Measurements from ENCODE around the gene ESRRG.
"Not testable (repeated sequence)": the region's sequence is repeated elsewhere in the genome, so short reads cannot be mapped to it uniquely, and the experiment has no call there.

Gene ESRRG

DNA sequence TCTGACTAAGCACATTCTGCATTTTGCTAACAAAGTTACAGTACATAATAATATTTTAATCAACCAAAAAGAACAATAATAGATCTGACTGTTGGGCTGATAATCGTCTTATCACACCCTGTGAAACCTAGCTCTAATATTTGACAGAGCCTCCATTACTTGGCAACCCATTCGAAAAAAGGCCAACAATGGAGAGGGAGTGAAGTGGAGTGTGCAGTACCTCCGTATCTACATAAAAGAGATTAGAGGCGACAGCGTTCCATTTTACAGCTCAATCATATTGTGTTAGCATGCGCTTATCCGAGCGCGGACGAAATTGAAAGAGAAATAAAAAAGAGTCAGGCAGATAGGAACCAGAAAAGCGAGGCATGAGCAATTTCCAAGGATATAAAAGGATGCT, 162.7 kb downstream of the ESRRG start:
- DNase-seq = peak; percentile 63

DNA sequence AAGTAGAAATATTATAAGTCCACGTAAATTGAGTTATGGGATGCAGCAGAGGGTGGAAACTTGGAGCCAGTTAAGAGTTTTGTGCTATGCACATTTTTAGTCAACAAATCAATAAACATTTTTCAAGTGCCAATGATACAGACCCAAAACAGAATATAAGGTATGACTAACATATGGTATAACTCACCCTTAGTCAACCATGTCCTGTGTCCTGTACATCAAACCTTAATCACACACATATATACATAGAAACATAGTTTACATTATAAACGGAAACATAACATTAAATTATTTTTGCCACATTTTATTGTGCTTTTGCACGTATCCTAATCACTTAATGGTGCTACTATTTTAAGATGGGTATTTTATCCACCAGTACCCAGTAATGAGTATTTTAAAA, 163.9 kb downstream of the ESRRG start:
- no peak for DNase-seq

DNA sequence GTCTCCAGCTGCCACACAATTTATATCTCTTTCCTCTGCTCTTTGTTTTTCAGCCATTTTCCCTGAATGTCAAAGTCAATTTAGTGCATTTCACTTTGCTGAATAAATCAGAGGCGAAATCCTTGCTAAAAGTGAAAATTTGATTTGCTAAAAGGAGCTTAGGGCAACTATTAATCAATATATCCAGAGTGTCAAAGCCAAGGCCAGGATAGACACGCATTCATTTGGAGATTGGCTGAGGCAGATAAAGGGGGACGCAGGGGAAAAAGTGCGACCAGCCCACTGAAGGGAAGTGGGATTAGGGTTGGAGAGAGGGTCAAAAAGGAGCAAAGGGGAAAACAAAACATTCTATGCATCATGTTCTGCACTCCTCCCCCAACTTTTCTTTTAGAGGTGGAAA, 167.6 kb downstream of the ESRRG start:
- no peak for DNase-seq

DNA sequence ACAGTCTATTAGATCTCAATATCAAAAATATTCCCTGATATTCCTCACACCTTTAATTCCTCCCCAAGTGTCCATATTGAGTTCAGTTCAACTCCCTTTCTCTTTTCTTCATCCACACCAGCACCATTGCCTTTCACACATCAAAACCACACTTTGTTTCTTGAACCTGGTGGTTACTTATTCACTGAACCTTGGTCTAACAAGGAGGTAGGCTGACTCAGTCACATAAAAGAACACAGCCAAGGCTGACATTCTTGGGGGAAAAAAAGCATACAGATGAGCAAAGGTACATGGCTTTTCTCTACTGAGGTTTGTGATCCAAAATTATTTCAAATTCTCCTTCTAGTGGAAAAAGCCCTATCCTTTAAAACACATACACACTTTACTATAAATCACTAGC, 168.3 kb downstream of the ESRRG start:
- DNase-seq = no peak

DNA sequence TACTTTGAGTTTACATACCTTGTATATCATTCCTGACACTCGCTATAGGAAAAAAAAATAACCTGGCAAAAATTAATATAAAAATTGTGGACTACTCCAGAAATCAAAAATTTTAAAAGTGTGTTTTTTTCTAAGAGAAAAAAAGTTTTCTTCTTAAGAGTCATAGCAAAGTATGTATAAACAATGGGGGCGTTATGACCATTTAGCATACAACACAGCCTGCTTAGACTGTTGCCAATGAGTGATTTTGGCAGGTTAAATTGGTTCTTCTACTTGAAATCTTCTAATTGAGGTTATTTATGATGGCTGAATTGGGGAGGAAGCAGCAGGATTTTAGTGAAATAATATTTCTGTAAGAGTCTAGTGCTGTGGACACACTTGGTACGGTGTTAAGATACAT, 169.5 kb downstream of the ESRRG start:
- DNase-seq = no peak

DNA sequence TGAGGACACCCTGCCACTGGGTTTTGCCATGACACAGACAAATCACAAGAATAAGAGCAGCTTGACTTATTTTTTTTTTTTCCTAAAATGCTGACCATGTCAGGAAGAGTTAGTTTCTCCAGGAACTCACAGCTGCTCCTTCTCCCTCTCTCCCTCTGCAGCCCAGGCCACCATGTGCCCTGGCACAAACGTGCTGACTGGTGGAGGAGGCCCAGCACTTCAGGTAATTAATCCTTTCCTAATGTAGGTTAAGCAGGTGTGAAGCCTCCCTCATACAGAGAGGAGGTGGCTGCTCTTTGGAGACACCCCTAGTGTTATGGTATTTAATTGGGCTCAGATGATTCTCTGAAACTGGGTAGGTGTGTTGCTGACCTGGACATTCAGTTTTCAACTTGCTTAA, 170.2 kb downstream of the ESRRG start:
- no peak for DNase-seq

DNA sequence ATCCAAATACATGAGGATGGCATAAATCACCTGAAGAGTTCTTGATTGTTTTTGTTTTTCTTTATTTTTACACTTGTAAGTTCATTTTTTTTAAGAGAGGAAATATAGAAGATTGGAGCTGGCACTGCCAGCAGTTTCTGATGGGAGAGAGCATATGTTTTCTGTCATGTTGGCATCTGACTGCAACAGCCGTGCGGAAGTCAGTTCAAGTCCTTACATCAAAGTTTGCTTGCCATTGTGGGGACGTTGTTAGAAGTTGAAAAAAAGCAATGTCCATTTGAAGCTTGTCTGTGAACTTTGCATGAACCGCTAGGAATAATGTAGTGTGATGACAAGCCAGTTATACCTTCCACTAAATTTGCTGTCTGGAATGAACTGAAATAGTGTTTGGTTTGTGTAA, 173.4 kb downstream of the ESRRG start:
- DNase-seq = no peak

DNA sequence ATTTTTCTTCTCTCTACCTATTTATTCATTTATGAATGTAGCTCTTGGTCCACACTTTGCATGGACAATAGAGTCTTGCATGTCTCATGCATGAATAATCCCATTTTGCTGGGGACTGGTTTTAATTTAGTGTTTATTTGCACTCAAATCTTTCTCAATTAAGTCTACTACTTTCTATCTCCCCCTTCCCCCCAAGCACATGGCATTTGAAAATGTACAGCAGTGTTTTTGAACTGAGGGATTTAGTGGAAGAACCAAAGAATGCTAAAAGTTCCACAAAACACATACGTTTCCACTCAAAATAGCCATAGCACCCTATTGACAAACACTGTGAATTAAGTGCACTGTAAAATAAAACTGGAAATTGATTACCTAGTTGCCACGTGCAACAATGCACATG, 180.5 kb downstream of the ESRRG start:
- DNase-seq = no peak

DNA sequence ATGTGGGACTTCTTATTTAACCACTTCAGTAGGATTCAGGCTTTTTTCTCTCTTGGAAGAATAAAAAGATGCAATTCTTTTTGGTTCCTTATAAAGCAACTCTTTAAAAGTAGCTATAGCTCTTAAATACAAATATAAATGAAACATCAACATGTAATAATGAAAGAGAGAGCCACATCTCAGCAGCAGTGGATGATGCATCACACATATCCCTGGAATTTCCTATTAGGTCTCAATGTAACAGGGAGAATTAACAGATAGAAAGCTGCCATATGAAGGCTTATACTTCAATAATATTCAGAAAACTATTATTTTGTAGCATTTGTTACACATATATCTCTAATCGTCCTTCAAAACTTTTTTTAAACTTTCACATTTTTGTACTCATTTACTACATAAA, 181.0 kb downstream of the ESRRG start:
- no peak for DNase-seq

DNA sequence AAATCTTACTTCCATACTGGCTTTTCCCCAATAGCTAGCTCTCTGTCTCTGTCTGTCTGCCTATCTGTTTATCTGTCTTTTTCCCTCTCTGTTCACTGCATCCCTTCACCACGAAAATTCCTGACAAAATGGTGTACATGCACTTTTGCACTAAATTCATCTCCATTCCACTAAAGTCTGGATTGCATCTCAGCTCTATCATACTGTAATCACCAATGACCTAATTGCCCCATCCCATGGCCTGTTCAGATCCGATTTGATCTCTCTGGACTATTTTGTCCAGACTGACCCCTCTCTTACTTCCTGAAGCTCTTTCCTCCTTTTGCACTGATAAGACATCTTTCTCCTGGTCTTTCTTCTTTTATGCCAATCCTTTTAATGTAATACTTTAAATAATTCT, 187.5 kb downstream of the ESRRG start:
- no peak for DNase-seq

DNA sequence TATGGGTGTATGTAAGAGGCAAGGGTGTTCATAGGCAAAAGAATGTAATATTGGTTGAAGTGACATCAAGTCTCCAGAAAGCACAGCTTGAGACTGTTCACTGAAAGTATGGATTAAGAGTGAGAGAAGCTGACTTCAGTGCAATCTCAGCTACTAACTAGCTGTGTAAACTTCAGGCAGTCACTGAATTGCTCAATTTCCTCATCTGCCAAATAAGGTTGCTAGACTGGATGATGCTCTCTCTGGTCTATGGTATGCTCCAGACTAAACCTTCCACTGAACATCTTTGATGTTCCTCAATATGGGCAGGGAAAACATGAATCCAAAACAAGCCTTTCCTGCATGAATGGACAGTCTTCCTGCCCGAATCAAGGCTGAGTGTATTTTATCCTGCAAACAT, 188.2 kb downstream of the ESRRG start:
- no peak for DNase-seq

DNA sequence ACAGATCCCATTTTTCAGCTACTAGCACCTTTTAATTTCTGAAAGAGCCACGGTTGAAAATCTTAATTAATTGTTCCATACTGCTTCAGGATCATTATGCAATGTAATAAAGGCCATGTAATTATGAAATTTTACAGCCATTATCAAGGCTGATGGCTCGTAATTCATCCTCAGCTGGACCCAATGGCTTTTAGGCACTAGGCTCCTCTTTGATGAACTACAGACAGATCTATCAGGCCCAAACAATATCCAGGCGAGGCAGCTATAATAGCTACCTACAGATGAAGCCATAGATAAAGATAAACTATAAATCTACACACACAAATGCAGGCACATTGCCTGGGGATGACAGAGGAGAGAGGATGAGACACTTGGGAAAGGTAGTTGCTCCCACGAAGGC, 189.5 kb downstream of the ESRRG start:
- DNase-seq = peak; percentile 38

DNA sequence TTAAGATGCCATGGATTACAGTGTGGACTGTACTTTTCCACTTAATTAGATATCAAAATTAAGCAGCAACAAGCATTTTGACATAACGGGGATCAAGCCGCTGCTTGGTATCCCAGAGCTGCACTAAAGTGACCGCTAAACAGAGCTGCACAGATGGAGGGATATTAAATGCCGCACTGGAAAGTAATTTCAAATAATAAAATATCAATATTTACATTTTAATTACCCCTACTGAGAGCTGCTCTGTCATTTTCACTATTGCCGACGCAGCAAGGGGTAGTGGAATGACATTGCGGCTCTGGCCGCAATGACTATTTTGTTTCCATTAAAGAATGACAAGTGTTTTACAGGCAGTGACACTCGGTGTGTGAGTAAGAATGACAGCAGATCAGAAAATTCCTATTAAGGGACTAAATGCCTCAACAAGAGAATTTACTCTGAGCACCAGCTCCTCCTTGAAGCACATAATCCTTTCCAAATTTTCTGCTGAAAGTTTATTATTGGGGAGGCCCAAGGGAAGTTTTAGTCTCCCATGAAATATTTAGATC, 190.9 kb downstream of the ESRRG start:
- DNase-seq = no peak

DNA sequence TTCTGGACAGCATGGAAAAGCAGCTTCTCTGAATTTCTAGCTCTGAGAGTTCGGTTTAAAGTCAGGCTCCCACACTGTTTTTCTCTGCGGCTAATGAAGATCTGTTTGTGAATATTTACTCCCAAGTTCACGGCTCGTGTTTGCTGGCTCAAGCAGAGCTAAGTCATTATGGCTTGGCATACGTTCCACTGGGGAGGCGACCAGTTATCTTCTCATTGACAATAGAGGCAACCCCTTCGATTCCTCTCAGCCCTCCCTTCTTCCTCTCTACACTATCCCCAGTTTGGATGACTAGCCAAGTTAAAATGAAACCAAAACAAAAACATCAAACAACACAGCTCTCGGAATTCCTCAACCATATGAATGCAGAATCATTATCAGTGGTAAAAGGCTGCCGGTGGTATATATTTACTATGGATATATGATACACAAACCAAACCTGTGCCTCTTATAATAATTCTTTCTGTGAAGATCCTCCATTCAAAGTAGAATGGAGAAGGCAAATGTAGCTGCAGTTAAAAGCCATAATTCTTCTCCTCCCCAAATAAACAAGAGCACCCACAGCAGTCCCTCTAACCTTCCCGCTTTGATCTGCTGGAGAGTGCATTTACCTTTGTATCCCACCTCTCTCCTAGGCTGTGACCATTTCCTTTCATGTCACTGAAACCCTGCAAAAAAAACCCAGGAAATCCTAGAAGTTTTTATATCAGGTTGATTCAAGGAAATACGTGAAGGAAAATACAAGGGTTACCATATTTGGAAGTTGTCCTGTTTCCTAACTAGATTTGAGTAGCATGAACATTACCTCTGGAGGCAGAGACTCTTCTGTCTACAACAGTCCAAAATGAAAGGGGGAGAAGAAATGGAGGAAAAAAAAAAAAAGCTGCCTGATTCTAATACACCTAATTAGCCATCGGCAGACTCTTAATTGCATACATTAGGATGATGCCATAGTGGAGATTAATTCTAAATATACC, 191.7 kb downstream of the ESRRG start:
- DNase-seq = no peak

DNA sequence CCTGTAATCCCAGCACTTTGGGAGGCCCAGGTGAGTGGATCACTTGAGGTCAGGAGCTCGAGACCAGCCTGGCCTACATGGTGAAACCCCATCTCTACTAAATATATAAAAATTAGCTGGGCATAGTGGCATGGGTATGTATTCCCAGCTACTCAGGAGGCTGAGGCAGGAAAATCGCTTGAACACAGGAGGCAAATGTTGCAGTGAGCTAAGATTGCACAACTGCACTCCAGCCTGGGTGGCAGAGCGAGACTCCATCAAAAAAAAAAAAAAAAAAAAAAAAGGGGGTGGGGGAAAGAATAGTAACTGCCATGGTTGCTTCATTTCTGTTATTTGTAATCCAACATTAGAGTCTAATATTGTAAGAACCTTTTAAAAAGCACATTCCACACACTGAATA, 193.4 kb downstream of the ESRRG start:
- not testable (repeated sequence) for DNase-seq

DNA sequence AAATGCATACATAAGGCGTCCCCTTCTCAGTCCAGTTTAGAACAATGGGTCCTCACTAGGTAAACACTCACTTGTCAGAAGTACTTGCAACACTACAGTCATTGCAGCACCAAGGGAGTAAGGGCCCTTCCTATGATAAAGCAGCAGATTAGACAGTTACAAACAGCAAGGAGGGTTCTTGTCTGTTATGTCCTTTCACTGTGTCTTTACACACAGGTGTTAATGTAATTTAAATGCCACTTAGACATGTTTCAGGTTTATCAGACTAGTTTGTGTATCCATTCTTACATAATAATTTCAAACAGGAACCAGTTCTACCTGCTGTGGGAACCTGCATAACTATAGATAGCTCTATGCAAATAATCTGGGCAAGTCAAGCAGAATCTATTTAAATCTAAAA, 194.4 kb downstream of the ESRRG start:
- DNase-seq = peak; percentile 17

DNA sequence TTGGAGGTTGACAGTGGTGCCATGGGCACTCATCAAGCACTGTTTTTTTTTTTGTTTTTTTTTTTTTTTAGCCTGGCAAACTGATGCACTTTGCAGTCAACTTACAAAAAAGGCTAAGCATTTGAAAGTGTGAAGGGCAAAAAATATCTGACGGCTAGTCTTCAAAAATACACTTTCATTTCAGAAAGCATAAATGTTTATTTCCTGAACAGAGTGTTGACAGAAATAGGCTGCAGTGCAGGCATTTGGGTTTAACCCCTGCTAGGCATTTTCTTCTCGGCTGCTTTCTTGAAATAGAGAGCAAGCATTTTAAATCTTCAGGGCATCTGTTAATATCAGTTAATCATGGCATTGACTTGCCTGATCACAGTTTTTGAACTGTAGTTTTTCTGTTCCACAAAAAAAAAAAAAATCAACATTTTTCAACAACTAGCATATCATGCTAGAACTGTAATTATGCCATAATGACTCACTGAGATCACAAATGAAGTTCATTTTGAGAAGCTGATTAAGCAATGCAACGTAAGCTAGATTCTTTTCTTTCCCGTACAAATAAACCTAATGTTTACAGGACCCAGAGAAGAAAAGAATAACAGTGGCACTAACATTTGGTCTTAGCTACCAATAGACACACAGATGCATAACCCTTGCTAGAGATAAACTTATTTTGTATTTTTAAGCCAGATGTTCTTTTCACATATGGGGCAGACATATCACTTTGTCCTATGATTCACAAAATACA, 199.6 kb downstream of the ESRRG start:
- no peak for DNase-seq

DNA sequence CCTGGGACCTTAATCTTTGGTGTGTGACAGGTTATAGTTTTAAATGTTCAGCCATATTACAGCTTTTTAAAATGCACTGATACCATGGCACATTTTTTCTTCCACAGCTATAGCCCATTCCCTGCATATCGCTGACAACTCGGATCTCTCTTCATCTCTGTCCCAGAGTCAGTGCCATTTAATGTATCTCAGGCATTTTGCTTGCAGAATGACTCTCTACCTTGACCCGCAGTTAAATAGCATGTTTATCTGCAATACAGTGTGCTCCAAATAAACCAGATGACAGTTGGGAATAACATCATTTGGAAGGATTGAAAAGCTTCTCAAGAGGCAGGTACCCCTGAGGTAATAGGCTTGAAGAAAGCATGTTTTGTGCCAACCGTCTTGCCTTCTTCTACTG, 200.2 kb downstream of the ESRRG start:
- no peak for DNase-seq

DNA sequence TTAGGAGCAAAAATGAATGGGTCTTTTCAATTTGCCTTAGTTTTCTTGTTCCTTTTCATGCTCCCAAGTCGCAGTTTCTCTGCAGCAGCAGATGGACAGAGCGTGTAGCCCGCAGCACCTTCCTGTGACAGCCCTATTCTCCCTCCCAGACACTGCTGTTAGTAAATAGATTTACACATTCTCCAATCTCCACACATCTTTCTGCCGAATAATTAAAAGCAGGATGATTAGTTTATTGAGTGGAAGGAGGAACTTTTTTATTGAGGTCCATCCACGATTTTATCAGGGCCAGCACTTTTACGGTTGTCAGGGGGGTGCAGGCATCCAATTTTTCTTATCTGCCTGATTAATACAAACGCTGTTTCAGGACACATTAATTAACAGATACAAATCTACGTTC, 201.8 kb downstream of the ESRRG start:
- DNase-seq = no peak

DNA sequence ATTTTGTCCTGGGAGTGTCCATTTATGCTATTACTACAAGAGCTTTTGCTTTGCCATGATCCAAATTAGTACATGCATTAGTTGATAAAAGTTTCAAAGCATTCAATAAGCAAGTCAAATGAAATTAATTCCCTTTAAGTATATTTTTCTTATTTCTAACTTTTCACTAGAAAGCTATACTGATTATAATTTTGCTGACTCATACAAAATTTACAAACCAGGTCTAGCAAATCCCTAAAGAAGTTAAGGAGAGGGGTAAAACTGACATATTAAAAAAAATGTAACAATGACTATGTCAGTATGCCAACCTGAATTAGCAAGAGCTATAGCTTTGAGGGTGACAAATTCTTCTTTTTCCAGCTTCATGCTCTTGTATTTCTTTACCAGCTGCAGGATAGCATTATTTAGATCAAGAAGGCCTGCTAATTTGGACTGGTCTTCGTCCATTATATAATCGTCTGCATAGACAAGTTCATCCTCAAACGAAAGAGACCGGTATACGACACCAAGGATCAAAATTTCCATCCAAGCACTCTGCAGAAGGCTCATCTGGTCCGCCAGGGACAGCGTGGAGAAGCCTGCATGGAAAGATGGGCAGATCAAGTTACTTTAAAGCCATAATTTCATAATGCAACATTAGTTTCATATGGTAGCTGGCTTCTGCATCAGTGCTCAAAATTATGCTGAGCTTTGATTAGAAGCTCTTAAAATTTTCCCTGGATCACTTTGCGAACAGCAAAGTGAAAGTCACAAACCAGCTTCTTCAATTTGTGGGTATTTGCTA, 204.2 kb downstream of the ESRRG start:
- DNase-seq = no peak

DNA sequence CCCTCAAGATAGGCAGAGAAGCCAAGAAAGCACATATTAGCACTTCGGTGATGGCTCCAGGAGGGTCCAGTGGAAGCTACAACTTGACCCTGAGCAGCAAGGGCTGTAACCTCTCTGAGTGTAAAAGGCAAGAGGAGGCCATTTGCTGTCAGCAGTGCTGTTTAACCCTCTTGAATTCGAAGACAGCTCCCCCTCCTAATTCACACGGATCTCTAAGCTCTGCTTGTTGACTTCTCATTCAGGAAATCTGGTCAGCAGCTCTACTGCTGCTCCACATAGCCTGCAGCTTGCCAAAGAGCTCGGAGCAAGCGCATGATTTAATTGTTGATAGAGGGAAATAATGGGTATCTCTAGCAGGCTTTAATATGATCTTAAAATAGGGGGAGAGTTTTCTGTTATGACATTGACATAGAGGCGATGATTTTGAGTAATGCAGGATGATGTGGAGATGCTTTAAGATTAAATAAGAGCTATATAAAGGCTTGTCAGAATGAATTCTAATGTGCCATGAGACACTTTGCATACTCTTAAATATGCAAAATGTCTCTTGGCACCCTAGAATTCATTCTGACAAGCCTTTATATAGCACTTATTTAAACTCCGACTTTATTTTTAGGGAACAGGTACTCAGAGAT, 220.6 kb downstream of the ESRRG start:
- peak; percentile 65 for DNase-seq

DNA sequence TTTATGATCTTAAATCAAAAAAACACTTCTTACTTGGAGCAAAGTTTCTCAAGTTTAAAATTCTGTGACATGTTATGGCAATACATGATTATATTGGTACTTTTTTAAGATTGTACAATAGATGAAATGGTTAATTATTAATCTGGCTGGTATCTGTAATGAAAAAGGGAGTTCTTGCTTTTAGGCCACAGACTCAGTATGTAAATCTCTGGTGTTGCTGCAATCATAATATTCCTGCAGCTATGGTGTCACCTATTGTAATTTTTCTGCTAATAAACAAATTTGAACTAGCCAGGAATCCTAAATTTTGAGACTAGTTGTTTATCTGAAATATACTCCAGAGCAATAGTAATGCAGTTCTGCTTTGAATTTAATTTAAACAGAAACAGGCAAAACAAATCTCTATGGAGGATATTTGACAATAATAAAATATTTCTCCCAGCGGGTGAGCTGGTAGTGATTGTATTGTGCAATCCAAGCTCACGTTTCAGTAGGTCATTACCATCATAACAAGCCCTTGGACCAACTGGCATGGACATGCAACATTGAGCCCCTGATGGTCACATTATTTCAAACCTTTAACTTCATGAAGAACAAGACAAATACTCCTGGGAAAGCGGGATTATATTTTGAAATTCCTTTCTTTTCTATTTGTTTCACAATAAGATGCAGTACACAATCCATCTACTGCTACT, 222.8 kb downstream of the ESRRG start:
- no peak for DNase-seq

Data from NCI-H1436 treated with DMSO at 0.1 percent for 48 hours (cell line).